GM12878 (cell line): ENCODE data around the gene PPWD1. TPM values are rescaled to one million over a fixed set of nuclear protein-coding genes. Genes with fewer than 3 reads are reported as not detected.

ENCODE experiments used
- ATF7 ChIP-seq: fragments of 450-650 bp; IDR thresholded peaks from 2 replicates; pipeline ENCODE4 v1.6.1; 2016; ENCODE audit warnings: low read depth, mild to moderate bottlenecking
- CBFB ChIP-seq: IDR thresholded peaks from 2 replicates; pipeline ENCODE4 v1.6.1; 2016; ENCODE audit warnings: antibody characterized with exemption, low read depth
- CREM ChIP-seq: IDR thresholded peaks from 2 replicates; pipeline ENCODE4 v1.6.1; 2014; ENCODE audit warnings: antibody characterized with exemption, low read depth
- HDGF ChIP-seq: fragments of 450-650 bp; IDR thresholded peaks from 2 replicates; pipeline ENCODE4 v1.6.1; 2016; ENCODE audit warnings: antibody characterized with exemption
- JUNB ChIP-seq: IDR thresholded peaks from 2 replicates; pipeline ENCODE4 v1.6.1; 2016; ENCODE audit warnings: antibody characterized with exemption, mild to moderate bottlenecking
- JUND ChIP-seq: IDR thresholded peaks from 2 replicates; pipeline ENCODE4 v1.6.1; 2012; ENCODE audit warnings: low read depth, mild to moderate bottlenecking, low read length, improper control_type of control experiment, moderate library complexity
- MTA2 ChIP-seq: fragments of 450-650 bp; IDR thresholded peaks from 2 replicates; pipeline ENCODE4 v1.6.1; 2016; ENCODE audit warnings: low read depth, mild to moderate bottlenecking, moderate library complexity
- MTA3 ChIP-seq: IDR thresholded peaks from 2 replicates; pipeline ENCODE4 v1.6.1; 2012; ENCODE audit warnings: low read length, inconsistent platforms, borderline replicate concordance
- MYB ChIP-seq: fragments of 150-350 bp; IDR thresholded peaks from 2 replicates; pipeline ENCODE4 v1.6.1; 2014; ENCODE audit warnings: mild to moderate bottlenecking, low read depth, low read length, borderline replicate concordance
- NR2F1 ChIP-seq: fragments of 450-650 bp; conservative IDR thresholded peaks from 2 replicates; pipeline ENCODE4 v1.6.1; 2017; ENCODE audit warnings: mild to moderate bottlenecking
- PML ChIP-seq: IDR thresholded peaks from 2 replicates; pipeline ENCODE4 v1.6.1; 2012; ENCODE audit warnings: low read length, inconsistent platforms
- POLR2AphosphoS5 ChIP-seq: IDR thresholded peaks from 2 replicates; pipeline ENCODE4 v1.6.1; 2011; ENCODE audit warnings: mild to moderate bottlenecking, low read length, inconsistent platforms
- RAD21 ChIP-seq: IDR thresholded peaks from 2 replicates; pipeline ENCODE4 v1.6.1; 2011; ENCODE audit warnings: mild to moderate bottlenecking, low read depth, low read length, moderate library complexity; ENCODE audit not compliant: insufficient read depth
- SIN3A ChIP-seq: IDR thresholded peaks from 2 replicates; pipeline ENCODE4 v1.6.1; 2012; ENCODE audit warnings: low read depth, low read length, improper control_type of control experiment
- SMARCA5 ChIP-seq: fragments of 450-650 bp; IDR thresholded peaks from 2 replicates; pipeline ENCODE4 v1.6.1; 2017; ENCODE audit warnings: mild to moderate bottlenecking
- TARDBP ChIP-seq: IDR thresholded peaks from 2 replicates; pipeline ENCODE4 v1.6.1; 2016; ENCODE audit warnings: borderline replicate concordance
- TCF12 ChIP-seq: IDR thresholded peaks from 2 replicates; pipeline ENCODE4 v1.6.1; 2011; ENCODE audit warnings: low read depth, mild to moderate bottlenecking, low read length
- ZNF384 ChIP-seq: IDR thresholded peaks from 2 replicates; pipeline ENCODE4 v1.6.1; 2012; ENCODE audit warnings: low read depth, mild to moderate bottlenecking, low read length, improper control_type of control experiment, borderline replicate concordance
- polyA plus RNA-seq, 11 experiments: library from polyadenylated mRNA; depleted of rRNA in 4 of 11; unstranded in 6 of 11; stranded (reverse) in 5 of 11; fragments of >200 nt; fragmentation: Nextera tagmentation in 4 of 11; fragmentation: Illumina TruSeq in 1 of 11; extraction: Ambion mirVana in 4 of 11; extraction: Trizol in 1 of 11; gene quantifications; 1 replicate in 1 of 11; 2 replicates in 10 of 11; pipeline versions ENCODE4 v1.2.1 to v1.2.3, GENCODE V29; 2011 to 2016; ENCODE audit warnings: inconsistent platforms in 2 of 11, missing spikeins in 2 of 11, low read depth in 1 of 11
- total RNA-seq, 4 experiments: library from RNA; depleted of rRNA in 3 of 4; stranded (reverse); fragments of >200 nt in 3 of 4; fragmentation: Illumina TruSeq in 1 of 4; extraction: Trizol in 1 of 4; gene quantifications; 2 replicates each; pipeline versions ENCODE4 v1.2.1 to v1.2.3, GENCODE V29; 2013 to 2021
- TF ChIP-seq, protein P1 (sequence below): IDR thresholded peaks from 2 replicates; pipeline ENCODE4 v1.6.1; 2012; ENCODE audit warnings: improper control_type of control experiment, low read depth, low read length; ENCODE audit not compliant: insufficient replicate concordance
- TF ChIP-seq, protein P2 (sequence below), 3 experiments: IDR thresholded peaks in 2 of 3; conservative IDR thresholded peaks in 1 of 3; 2 replicates each; pipeline ENCODE4 v1.5.1; 2011; ENCODE audit warnings: low read depth in 3 of 3, low read length in 3 of 3, mild to moderate bottlenecking in 3 of 3, control low read depth in 2 of 3, moderate library complexity in 2 of 3, inconsistent platforms in 1 of 3, mixed read lengths in 1 of 3; ENCODE audit not compliant: control insufficient read depth in 2 of 3, insufficient read depth in 1 of 3; ENCODE audit errors: extremely low read depth in 1 of 3
- TF ChIP-seq, protein P3 (sequence below): fragments of 450-650 bp; conservative IDR thresholded peaks from 2 replicates; pipeline ENCODE4 v1.6.1; 2017; ENCODE audit warnings: mild to moderate bottlenecking, moderate library complexity

Gene PPWD1
- total and polyA plus RNA-seq, 10 of the 15 experiments (the other 5 are each of a cell fraction or from before 2014, with no cell fraction given): 18.0 to 53.9 (median 43.2) TPM

GRCh38 chr5:65624571-65625555 is 61.8 kb downstream of the PPWD1 start, which contains the start of the genes SHLD3 and TRAPPC13 (continued):
- TF ChIP-seq MYB (no peak), CBFB (peak; percentile 72; the same call in 1 of the 2 replicates), ZNF384 (peak; percentile 99), MTA3 (no peak; the same call in 1 of the 2 replicates), CREM (peak; percentile 25; the same call in 1 of the 2 replicates), POLR2AphosphoS5 (peak; percentile 83; the same call in 1 of the 2 replicates), MTA2 (peak; percentile 91), NR2F1 (peak; percentile 80), SIN3A (peak; percentile 84; the same call in 1 of the 2 replicates), TCF12 (no peak), JUND (no peak), TARDBP (peak; percentile 81; the same call in 1 of the 2 replicates), ATF7 (peak; percentile 75), RAD21 (no peak), JUNB (0 out of 2 replicates have a peak, but pooled peaks have one; percentile 18), SMARCA5 (0 out of 2 replicates have a peak, but pooled peaks have one; percentile 11), HDGF (0 out of 2 replicates have a peak, but pooled peaks have one; percentile 25), PML (peak; percentile 97)
- TF ChIP-seq, protein P1, sequence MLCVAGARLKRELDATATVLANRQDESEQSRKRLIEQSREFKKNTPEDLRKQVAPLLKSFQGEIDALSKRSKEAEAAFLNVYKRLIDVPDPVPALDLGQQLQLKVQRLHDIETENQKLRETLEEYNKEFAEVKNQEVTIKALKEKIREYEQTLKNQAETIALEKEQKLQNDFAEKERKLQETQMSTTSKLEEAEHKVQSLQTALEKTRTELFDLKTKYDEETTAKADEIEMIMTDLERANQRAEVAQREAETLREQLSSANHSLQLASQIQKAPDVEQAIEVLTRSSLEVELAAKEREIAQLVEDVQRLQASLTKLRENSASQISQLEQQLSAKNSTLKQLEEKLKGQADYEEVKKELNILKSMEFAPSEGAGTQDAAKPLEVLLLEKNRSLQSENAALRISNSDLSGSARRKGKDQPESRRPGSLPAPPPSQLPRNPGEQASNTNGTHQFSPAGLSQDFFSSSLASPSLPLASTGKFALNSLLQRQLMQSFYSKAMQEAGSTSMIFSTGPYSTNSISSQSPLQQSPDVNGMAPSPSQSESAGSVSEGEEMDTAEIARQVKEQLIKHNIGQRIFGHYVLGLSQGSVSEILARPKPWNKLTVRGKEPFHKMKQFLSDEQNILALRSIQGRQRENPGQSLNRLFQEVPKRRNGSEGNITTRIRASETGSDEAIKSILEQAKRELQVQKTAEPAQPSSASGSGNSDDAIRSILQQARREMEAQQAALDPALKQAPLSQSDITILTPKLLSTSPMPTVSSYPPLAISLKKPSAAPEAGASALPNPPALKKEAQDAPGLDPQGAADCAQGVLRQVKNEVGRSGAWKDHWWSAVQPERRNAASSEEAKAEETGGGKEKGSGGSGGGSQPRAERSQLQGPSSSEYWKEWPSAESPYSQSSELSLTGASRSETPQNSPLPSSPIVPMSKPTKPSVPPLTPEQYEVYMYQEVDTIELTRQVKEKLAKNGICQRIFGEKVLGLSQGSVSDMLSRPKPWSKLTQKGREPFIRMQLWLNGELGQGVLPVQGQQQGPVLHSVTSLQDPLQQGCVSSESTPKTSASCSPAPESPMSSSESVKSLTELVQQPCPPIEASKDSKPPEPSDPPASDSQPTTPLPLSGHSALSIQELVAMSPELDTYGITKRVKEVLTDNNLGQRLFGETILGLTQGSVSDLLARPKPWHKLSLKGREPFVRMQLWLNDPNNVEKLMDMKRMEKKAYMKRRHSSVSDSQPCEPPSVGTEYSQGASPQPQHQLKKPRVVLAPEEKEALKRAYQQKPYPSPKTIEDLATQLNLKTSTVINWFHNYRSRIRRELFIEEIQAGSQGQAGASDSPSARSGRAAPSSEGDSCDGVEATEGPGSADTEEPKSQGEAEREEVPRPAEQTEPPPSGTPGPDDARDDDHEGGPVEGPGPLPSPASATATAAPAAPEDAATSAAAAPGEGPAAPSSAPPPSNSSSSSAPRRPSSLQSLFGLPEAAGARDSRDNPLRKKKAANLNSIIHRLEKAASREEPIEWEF: no peak
- TF ChIP-seq, protein P2, sequence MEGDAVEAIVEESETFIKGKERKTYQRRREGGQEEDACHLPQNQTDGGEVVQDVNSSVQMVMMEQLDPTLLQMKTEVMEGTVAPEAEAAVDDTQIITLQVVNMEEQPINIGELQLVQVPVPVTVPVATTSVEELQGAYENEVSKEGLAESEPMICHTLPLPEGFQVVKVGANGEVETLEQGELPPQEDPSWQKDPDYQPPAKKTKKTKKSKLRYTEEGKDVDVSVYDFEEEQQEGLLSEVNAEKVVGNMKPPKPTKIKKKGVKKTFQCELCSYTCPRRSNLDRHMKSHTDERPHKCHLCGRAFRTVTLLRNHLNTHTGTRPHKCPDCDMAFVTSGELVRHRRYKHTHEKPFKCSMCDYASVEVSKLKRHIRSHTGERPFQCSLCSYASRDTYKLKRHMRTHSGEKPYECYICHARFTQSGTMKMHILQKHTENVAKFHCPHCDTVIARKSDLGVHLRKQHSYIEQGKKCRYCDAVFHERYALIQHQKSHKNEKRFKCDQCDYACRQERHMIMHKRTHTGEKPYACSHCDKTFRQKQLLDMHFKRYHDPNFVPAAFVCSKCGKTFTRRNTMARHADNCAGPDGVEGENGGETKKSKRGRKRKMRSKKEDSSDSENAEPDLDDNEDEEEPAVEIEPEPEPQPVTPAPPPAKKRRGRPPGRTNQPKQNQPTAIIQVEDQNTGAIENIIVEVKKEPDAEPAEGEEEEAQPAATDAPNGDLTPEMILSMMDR (IDR thresholded peaks at IDR 0.05 in 2 of 3, conservative IDR thresholded peaks at IDR 0.05 in 1 of 3; ENCODE audit: control insufficient read depth in 2 of 3, extremely low read depth in 1 of 3, insufficient read depth in 1 of 3, low read depth in 3 of 3, low read length in 3 of 3): 0 out of 6 replicates have a peak, but pooled peaks of 1 of the 3 experiments have one; percentile 6
- TF ChIP-seq, protein P3, sequence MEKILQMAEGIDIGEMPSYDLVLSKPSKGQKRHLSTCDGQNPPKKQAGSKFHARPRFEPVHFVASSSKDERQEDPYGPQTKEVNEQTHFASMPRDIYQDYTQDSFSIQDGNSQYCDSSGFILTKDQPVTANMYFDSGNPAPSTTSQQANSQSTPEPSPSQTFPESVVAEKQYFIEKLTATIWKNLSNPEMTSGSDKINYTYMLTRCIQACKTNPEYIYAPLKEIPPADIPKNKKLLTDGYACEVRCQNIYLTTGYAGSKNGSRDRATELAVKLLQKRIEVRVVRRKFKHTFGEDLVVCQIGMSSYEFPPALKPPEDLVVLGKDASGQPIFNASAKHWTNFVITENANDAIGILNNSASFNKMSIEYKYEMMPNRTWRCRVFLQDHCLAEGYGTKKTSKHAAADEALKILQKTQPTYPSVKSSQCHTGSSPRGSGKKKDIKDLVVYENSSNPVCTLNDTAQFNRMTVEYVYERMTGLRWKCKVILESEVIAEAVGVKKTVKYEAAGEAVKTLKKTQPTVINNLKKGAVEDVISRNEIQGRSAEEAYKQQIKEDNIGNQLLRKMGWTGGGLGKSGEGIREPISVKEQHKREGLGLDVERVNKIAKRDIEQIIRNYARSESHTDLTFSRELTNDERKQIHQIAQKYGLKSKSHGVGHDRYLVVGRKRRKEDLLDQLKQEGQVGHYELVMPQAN: peak; percentile 93
